ENCODE results near the gene TM4SF18. TPM values are rescaled to one million over a fixed set of nuclear protein-coding genes. Genes with fewer than 3 reads are reported as not detected.

TM4SF18 gene
- polyA plus RNA-seq, 1 donor (not counting 4 experiments of a cell fraction or from before 2014, with no cell fraction given), result not detected

DNA sequence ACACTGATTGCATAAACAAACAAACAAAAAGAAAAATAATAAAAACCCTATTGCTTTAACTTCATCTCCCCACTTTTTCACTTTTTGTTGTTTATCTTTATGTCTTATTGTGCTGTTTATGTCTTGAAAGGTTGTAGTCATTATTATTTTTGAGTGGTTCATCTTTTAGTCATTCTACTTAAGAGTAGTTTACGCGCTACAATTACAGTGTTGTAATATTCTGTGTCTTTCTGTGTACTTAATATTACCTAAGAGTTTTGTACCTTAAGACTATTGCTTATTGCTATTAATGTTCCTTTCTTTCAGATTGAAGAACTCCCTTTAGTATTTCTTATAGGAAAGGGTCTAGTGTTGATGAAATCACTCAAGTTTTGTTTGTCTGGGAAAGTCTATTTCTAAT is 28.1 kb downstream of the TM4SF18 start:
- no peaks in the 10 kb centered on the region for H3K27me3 ChIP-seq (ENCODE audit: control insufficient read depth, extremely low read depth, insufficient read depth, low read length)
- peaks cover 3% of the 10 kb centered on the region for H3K9me3 ChIP-seq (ENCODE audit: control insufficient read depth, low read depth, low read length)
- H3K4me3 ChIP-seq (ENCODE audit: control insufficient read depth in 2 of 3, extremely low read depth in 1 of 3, insufficient read depth in 2 of 3, low read depth in 1 of 3, low read length in 3 of 3), result no peak overlapping the region
- peaks cover 12% of the 10 kb centered on the region for H3K4me1 ChIP-seq (ENCODE audit: control insufficient read depth, extremely low read depth, insufficient read depth, low read length)
- H3K9ac ChIP-seq (ENCODE audit: control insufficient read depth, extremely low read depth, insufficient read depth, low read length), result no peak overlapping the region
- H3K4me2 ChIP-seq (ENCODE audit: control insufficient read depth, extremely low read depth, insufficient read depth, low read depth, low read length), result no peak overlapping the region
- DNase-seq (ENCODE audit: low read depth, low spot score), result no peak
- dilution Hi-C loops (cut with MboI; ENCODE audit: extremely low pct_ligation_motif_present, low sequenced_read_pairs), result no loop called here
- no peak for FAIRE-seq
- H2AFZ ChIP-seq (ENCODE audit: control insufficient read depth, low read length), result no peak overlapping the region
- no peaks in the 10 kb centered on the region for H3K36me3 ChIP-seq (ENCODE audit: control insufficient read depth in 2 of 2, extremely low read depth in 1 of 2, insufficient read depth in 2 of 2, low read length in 2 of 2)
- H3K27ac ChIP-seq (ENCODE audit: control insufficient read depth, insufficient read depth, low read length), result no peak overlapping the region
- no peaks in the 10 kb centered on the region for H3K79me2 ChIP-seq (ENCODE audit: control insufficient read depth, insufficient read depth, low read length)
- no peaks in the 10 kb centered on the region for H4K20me1 ChIP-seq (ENCODE audit: control insufficient read depth, extremely low read depth, insufficient read depth, low read length)
- H3K9me1 ChIP-seq (ENCODE audit: control insufficient read depth, extremely low read depth, insufficient read depth, low read length), result no peaks in the 10 kb centered on the region
- no peak for TF ChIP-seq EZH2 (IDR thresholded peaks at IDR 0.05; ENCODE audit: low read length)
- TF ChIP-seq, protein P1, sequence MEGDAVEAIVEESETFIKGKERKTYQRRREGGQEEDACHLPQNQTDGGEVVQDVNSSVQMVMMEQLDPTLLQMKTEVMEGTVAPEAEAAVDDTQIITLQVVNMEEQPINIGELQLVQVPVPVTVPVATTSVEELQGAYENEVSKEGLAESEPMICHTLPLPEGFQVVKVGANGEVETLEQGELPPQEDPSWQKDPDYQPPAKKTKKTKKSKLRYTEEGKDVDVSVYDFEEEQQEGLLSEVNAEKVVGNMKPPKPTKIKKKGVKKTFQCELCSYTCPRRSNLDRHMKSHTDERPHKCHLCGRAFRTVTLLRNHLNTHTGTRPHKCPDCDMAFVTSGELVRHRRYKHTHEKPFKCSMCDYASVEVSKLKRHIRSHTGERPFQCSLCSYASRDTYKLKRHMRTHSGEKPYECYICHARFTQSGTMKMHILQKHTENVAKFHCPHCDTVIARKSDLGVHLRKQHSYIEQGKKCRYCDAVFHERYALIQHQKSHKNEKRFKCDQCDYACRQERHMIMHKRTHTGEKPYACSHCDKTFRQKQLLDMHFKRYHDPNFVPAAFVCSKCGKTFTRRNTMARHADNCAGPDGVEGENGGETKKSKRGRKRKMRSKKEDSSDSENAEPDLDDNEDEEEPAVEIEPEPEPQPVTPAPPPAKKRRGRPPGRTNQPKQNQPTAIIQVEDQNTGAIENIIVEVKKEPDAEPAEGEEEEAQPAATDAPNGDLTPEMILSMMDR (optimal IDR thresholded peaks at IDR 0.05 in 1 of 3, IDR thresholded peaks at IDR 0.05 in 1 of 3, conservative IDR thresholded peaks at IDR 0.05 in 1 of 3; ENCODE audit: extremely low read depth in 1 of 3, insufficient read depth in 2 of 3, low read length in 3 of 3), result no peak

DNA sequence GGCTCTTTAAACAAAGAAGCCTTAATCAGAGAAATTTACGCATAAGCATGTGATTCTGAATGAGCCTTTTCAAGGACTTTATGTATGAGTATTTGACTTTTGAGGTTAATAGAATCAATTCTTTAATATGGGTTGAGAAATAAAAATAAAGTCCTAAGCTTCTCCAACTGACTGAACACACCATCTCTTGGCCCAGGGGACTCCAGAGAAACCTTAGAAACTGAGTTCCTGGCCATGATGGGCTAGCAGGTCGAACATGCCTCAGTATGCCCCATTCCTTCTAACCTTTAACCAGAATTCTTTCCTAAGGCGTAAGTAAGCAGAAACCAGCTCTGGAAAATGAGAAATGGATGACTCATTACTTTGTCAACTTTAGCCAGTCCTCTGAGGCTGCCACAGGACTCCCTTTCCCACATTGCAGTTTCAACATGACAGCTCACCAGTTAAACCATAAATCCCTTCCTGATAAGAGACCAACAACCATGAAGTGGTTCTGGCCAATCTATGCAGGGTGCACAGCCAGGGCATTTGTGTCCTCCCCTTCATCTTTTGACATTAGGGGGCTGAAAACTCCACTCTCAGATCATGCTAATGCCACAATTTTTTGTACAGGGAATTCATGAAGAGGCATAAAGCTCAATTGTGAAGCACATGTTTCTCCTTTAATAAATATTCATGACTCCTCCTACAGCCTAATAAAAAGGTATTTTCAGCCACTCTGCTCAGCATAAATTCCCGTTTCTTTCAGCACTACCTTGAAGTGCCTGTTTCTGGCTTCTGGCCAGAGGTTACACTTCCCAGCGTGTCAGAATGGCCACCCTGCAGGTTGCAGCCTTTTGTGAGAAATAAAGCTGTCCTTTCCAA is 33.3 kb downstream of the TM4SF18 start:
- FAIRE-seq, result peak; percentile 99
- Histone ChIP-seq H3K36me3 (ENCODE audit: control insufficient read depth in 2 of 2, extremely low read depth in 1 of 2, insufficient read depth in 2 of 2, low read length in 2 of 2) (no peaks in the 10 kb centered on the region), H3K4me1 (ENCODE audit: control insufficient read depth, extremely low read depth, insufficient read depth, low read length) (peaks cover 24% of the 10 kb centered on the region), H3K9me3 (ENCODE audit: control insufficient read depth, low read depth, low read length) (no peaks in the 10 kb centered on the region), H3K79me2 (ENCODE audit: control insufficient read depth, insufficient read depth, low read length) (no peaks in the 10 kb centered on the region), H4K20me1 (ENCODE audit: control insufficient read depth, extremely low read depth, insufficient read depth, low read length) (no peaks in the 10 kb centered on the region), H3K4me2 (ENCODE audit: control insufficient read depth, extremely low read depth, insufficient read depth, low read depth, low read length) (peak overlapping the region; percentile 63), H3K9me1 (ENCODE audit: control insufficient read depth, extremely low read depth, insufficient read depth, low read length) (no peaks in the 10 kb centered on the region), H3K27ac (ENCODE audit: control insufficient read depth, insufficient read depth, low read length) (peak overlapping the region; percentile 79), H2AFZ (ENCODE audit: control insufficient read depth, low read length) (peak overlapping the region; percentile 61), H3K9ac (ENCODE audit: control insufficient read depth, extremely low read depth, insufficient read depth, low read length) (peak overlapping the region; percentile 45), H3K27me3 (ENCODE audit: control insufficient read depth, extremely low read depth, insufficient read depth, low read length) (no peaks in the 10 kb centered on the region), H3K4me3 (ENCODE audit: control insufficient read depth in 2 of 3, extremely low read depth in 1 of 3, insufficient read depth in 2 of 3, low read depth in 1 of 3, low read length in 3 of 3) (peak overlapping the region in 2 of 3 experiments; percentile 23 to 37)
- TF ChIP-seq, protein P1 (optimal IDR thresholded peaks at IDR 0.05 in 1 of 3, IDR thresholded peaks at IDR 0.05 in 1 of 3, conservative IDR thresholded peaks at IDR 0.05 in 1 of 3; ENCODE audit: extremely low read depth in 1 of 3, insufficient read depth in 2 of 3, low read length in 3 of 3), result no peak
- no peak for TF ChIP-seq EZH2 (IDR thresholded peaks at IDR 0.05; ENCODE audit: low read length)
- DNase-seq (ENCODE audit: low read depth, low spot score), result peak; percentile 36
- dilution Hi-C loops (cut with MboI; ENCODE audit: extremely low pct_ligation_motif_present, low sequenced_read_pairs), result no loop called here
